HG02938 (cell line): Measurements from ENCODE around the gene USP11.
A peak's percentile ranks its signal among the peaks of the same experiment; 100 is the strongest.

Experiments
- ATAC-seq: cut with Tn5 transposase; IDR thresholded peaks from one replicate; pipeline ENCODE4 v1.9.1; 2021; ENCODE audit warnings: mild to moderate bottlenecking, moderate library complexity; ENCODE audit not compliant: unreplicated experiment

Gene USP11

DNA sequence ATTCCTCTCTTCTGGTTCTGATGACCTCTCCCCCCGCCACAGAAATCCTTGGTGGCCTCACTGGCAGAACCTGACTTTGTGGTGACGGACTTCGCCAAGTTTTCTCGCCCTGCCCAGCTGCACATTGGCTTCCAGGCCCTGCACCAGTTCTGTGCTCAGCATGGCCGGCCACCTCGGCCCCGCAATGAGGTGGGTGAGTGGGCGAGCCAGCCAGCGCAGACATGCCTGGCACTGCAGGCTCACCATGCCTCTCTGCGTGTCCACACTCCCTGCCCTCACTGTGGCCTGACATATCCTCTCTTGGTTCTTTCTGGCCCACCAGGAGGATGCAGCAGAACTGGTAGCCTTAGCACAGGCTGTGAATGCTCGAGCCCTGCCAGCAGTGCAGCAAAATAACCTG lies 30.5 kb upstream of the USP11 start:
- ATAC-seq = no peak

DNA sequence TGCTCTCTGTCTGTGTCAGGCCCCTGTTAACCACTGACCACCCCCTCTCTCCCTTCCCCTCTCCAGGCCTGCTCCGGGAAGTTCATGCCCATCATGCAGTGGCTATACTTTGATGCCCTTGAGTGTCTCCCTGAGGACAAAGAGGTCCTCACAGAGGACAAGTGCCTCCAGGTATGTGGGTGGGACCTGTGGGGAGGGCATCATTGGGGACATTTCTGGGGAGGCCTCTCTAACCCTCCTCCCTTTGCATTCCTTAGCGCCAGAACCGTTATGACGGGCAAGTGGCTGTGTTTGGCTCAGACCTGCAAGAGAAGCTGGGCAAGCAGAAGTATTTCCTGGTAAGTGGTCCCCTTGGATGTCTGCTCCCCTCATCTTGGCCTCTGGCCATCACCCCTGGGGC lies 29.9 kb upstream of the USP11 start:
- ATAC-seq = no peak

DNA sequence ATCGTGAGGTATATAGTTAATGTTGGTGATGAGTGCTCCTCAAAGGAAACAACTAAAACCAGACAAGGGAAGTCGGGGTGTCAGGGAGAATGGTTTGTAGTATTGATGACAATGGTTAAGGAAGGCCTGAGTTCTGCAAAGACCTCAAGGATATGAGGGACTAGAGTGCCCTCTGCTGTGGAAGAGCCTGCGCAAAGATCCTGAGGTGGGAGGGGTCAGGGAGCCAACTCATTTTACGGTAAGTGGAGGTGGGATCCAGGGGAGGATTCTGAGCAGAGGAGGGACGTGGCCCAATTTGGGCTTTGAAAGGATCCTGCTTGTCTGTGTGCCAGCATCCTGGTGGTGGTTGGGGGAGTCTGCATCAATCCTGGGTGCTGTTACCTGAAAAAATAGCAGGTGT lies 27.8 kb upstream of the USP11 start:
- no peak for ATAC-seq

DNA sequence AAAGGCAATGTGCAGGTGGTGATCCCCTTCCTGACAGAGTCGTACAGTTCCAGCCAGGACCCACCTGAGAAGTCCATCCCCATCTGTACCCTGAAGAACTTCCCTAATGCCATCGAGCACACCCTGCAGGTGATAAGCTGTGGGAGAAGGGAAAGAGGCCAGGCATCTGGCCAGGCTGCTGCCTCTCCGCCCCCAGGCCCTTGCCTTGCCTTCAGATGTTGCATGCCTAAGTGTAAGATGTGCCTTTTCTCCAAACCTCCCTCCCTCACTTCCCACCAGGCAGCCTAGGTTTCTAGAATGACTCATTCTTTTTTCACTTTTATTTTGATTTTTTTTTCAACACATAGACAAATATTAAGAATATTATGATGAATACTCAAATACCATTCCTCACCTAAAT lies 26.5 kb upstream of the USP11 start:
- ATAC-seq = no peak

DNA sequence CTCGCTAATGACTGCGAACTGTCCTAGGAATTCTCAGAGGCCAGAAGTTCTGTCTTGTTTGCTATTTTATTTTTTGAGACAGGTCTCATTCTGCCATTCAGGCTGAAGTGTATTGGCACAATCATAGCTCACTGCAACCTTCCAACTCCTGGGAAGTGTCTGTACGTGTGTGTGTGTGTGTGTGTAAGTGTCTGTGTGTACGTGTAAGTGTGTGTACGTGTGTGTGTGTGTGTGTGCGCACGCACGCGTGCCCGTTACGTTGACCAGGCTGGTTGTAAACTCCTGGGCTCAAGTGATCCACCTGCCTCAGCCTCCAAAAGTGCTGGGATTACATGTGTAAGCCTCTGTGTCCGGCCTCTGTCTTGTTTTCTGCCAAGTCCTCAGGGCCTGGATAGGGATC lies 24.7 kb upstream of the USP11 start:
- no peak for ATAC-seq

DNA sequence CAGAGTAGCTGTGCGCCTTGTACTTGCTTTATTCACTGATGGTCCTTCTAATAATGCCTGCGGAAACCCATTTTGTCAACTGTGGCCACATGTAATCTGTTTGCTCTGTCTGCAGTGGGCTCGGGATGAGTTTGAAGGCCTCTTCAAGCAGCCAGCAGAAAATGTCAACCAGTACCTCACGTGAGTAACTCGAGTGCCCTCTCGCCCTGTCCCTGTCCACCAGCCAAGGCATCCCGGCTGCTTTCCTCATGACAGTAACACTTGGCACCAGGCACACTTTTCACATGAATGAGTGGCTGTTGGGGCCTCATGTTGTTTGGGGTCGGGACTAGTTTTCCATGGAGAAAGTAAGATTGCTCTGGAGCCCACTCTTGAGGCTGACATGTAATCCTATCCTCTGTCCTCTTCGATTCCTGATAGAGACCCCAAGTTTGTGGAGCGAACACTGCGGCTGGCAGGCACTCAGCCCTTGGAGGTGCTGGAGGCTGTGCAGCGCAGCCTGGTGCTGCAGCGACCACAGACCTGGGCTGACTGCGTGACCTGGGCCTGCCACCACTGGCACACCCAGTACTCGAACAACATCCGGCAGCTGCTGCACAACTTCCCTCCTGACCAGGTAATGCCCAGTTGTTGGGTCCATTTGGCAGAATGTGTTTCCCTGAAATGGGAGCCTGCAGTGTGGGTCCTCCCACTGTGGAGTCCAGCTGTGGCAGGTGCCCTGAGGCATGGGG lies 23.1 kb upstream of the USP11 start:
- ATAC-seq = no peak

DNA sequence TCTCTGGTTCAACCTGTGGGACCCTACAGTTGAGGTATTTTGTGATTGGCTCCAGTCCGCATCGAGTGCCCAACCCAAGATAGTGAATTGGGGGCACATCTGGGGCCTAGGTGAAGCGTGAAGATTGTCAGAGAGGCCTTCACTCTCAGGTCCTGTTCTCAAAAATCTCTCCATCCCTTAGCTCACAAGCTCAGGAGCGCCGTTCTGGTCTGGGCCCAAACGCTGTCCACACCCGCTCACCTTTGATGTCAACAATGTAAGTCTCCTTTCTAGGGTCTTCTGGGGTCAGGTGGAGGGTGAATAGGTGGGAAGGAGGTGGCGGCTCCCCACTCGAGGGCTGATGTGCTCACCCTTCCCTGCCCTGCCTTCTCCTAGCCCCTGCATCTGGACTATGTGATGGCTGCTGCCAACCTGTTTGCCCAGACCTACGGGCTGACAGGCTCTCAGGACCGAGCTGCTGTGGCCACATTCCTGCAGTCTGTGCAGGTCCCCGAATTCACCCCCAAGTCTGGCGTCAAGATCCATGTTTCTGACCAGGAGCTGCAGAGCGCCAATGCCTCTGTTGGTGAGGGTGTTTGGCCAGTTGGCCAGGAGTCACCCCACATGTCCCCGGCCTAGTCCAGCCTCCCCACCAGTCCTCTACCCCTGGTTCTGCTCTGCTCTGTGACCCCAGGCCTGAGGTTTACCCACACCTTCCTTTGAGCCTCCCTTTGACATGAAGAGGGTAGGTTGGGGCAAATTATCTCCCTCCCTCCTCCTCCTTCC lies 22.0 kb upstream of the USP11 start:
- no peak for ATAC-seq

DNA sequence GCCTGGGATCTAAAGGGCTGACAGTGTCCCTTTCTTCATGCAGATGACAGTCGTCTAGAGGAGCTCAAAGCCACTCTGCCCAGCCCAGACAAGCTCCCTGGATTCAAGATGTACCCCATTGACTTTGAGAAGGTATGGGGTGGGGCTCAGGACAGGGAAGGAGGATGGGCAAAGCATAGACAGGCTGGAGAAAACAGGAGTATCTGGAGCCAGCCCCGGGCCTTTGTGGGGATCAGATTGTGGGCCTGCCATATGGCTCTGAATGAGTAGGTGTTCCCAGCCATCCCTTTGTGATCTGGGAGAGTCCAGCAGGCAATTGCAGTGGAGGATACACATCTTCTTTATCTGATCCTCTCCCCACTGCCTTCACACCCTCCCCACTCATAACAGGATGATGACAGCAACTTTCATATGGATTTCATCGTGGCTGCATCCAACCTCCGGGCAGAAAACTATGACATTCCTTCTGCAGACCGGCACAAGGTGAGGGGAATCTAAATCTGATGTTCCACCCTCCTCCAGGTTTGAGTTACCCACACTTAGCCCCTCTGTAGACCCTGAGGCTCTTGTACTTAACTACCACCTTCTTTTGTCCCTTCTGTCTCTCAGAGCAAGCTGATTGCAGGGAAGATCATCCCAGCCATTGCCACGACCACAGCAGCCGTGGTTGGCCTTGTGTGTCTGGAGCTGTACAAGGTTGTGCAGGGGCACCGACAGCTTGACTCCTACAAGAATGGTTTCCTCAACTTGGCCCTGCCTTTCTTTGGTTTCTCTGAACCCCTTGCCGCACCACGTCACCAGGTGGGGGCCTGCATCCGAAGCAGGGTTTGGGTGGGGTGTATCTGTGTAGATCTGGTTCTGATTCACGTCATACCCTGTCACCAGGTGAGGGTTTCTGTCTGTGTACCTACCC lies 20.2 kb upstream of the USP11 start:
- no peak for ATAC-seq

DNA sequence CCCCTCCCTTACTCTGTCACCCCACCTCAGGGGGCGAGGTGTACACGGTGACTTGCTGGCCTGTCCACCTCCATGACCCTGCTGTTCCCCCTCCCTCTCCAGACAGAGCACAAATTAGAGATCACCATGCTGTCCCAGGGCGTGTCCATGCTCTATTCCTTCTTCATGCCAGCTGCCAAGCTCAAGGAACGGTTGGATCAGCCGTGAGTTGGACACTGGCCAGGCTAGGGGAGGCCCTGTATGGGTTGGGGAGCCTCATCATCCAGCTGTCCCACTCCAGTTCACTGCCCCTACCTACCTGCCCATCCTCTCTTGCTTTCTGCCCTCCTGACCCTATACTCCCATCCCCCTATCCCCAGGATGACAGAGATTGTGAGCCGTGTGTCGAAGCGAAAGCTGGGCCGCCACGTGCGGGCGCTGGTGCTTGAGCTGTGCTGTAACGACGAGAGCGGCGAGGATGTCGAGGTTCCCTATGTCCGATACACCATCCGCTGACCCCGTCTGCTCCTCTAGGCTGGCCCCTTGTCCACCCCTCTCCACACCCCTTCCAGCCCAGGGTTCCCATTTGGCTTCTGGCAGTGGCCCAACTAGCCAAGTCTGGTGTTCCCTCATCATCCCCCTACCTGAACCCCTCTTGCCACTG lies 18.3 kb upstream of the USP11 start:
- no peak for ATAC-seq

DNA sequence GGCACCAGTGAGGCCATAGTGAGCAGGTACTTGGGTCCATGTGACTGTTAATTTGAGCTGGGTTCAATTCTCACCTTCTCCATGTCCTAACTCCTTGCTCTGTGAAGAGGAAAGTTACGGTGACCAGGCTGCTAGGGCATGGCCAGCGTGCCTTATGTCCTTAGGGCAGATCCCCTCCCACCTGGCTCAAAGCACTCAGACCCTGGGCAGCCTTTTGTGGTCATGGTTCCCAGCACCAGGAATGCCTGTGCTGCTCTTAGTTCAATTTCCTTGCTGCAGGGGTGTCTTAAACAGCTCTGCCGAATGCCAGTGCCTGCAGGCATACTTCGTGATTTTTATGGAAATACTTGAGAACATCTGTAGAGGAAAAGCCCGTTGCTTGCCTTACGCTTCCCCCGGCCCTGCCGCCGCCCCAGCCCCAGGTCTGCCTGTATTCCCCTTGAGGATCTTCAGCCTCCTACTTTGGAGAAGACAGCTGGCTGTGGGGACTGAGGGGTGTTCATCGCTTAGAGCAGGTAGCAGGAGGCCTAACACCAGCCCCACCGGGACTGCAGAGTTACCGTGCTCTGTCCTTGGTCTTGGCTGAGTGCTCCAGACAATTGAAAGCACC lies 17.4 kb upstream of the USP11 start:
- no peak for ATAC-seq

DNA sequence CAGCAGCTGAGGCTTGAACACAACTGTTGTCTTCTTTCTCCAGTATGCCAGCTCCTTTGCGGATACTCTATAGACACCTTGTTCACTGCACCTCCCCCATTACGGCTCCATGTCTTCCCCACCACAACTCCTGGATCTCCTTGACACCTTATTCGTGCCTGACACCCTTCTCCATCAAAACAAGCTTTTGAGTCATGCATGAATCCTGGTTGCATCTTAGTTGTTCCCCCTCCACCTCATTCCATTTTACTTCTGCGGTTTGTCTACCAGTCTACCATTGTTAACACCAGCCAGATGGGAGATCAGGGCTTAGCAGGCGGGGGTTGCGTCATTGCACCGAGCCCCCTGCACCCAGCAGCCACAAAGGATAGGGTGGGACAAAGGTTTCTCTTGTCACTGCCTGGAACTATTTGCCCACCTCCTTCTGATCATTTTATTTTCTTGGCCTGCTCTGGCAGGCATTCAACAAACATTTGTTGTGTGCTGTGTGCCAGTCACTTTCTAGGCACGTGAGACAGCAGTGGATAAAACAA lies 16.4 kb upstream of the USP11 start:
- no peak for ATAC-seq

DNA sequence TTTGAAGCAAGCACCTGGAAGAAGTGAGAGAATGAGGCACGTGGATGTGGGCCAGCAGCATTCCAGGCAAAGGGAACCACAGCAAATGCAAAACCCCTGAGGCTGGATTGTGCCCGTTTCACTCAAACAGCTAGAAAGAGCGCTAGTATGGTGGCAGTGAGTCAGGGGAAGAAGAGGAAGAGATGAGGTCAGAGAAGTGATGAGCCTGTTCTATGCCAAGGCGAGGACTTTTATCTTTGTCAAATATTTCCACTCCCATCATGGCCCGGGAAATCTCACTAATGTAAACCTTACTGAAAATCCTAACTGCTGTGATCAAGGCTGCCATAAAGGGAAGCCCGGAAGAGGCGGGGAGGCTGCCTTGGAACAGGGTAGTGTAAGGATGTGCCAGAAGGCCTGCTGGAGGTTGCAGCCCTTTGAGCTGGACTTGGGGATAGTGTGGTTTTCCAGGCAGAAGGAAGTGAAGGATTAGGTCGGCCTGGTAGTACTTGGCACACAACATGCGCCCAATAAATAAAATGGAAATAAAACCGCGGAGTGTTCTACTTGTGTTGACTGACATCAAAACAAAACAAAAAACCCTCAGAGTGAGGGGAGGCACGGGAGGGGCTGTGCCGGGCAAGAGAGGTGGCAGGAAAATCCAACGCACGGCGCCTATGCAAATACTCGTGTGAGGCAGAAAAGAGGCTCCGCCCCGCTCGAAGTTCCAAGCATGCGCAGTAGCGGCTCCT lies 15.5 kb upstream of the USP11 start:
- no peak for ATAC-seq

DNA sequence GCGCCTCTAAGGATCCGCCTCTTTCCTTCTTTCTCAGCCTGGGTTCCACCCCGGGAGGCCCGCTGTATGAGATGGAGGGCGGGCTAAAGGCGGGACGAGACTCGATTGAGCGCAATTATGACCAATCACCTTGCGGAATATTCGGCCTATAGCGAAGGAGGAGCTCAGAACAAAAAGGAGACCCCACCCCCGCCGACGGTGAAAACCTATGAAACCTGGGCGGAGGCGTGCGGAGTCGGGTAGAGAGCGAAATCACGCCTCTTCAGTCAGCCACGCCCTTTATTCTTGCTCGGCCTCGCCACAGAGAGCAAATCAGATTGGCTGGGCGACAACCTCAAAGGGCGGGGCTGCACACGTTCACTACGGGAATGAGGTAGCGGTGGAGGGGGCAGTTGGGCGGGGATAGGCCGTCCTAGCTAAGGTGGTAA lies 14.9 kb upstream of the USP11 start:
- peak; percentile 84 for ATAC-seq

DNA sequence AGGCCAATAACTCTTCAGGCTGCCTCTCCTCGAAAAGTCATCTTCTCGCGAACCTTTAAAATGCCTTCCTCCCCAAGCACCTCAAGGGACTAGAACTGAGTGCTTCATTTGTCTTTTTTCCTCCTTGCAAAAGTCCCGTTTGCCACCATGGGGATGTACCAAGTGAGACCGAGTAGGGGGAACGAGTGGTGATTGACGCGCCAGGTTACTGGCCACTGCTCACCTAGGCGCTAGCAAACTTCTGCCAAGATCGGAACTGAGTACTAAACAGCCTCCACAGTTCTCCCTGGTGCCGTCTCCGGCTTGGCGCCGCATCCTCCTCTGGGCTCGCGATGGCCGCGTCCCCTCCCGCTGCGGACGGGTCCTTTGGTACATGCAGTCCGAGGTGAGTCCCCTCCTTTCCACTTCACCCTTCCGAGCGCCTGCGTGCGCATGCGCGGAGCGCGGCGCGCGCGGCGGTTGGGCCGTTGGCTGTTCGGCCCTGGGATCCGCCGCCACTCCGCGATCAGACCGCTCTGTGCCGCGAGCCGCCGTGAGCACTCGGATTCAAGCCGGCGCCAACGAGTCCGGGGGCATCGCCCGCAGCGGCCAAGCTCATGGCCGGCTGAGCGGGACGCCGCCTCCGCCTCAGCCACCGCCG lies 14.4 kb upstream of the USP11 start, which contains the start of gene CDK16:
Gene CDK16 (plus strand): TSS at position 402 of the 640 bp plus-strand sequence. CDS start 4,877 bp downstream, outside the sequence.
- ATAC-seq = peak; percentile 42

DNA sequence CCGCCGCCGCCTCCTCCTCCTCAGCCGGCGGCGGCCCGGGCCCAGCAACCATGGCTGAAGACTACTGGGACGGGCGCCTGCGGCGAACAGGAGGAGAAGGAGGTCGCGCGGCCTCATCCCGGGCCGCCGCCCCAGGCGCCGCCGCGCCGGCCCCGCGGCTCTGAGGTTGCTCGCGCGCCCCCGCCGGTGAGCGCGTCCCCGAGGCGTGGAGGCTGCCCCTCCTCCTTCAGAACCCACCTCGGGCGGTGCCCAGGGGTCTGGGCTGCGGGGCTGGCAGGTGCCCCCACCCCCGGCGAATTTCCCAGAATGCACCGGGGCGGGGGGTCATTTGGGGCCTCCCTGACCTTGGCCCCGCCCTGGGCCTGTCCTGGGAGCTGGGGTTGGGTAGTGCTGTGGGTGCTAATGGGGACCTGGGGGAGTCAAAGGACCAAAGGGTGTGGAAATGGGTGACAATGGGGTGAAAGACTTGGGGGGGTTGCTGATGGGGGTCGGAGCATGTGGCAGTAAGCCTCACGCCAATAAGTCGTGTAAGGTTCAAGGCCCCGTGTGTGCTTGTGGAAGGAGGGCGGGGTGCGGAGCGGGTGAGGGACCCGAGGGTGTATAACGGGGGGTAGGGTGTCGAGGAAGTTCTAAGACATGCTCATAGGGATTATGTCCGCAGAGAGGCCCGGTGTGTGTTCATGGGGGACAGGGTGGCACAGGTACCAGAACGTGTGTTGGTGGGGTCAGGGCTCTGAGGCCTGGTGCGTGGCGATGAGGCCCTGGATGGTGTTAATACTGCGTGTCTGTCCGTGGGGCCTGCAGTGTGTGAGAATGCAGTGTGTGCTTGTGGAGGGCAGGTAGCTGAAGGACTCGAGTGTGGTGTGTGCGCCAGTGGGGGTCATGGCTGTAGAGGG lies 13.6 kb upstream of the USP11 start:
- ATAC-seq = no peak

DNA sequence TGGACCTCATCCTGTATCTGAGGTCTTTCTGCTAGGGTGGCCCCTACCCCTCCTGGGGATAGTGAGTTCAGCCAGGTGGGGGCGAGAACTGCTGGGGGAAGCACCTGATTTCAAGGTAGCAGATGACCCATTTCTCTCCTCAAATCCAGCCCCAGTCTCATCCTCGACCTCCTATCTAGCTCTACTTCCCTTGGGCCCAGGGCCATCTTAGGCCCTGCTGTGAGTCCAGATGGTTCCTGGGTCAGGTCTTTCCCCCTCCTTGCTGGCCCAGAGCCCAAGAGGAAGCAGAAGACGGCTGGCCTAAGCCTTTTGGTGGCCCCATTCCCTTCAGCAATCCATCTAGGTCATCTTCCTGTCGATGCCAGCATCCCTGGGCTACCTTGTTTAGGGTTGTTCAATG lies 11.1 kb upstream of the USP11 start:
- no peak for ATAC-seq

DNA sequence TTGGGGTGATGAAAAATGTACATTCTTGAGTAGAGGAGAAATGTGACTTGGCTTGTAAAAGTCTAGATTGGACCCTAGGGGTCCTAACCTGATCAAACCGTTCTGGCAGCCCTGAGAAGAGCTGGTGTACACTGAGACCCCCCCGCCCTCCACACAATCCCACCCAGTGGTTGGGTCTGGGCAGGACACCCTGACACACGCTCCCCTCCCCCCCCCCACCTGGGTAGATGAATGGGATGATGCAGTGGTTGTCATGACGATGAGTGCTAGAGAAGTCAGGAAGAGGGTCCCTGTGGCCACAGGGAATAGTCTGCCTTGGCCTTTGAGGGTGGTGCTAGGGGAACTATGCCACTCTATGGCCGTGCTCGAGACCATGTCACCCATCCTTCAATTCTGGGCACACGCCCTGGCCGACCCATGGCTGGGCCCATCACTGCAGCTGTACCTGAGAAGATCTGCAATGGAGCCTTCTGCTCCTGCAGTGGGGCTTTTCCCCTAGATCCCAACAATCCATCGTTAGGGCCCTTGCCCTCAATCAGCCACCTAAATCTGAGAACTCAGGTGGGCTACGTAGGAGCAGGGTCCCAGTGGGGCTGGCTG lies 10.0 kb upstream of the USP11 start:
- ATAC-seq = no peak
